A549 (cell line): ENCODE results near the gene STOX2. TPM values are rescaled to one million over a fixed set of nuclear protein-coding genes. Genes with fewer than 3 reads are reported as not detected.

ENCODE experiments used
- ATAC-seq, 2 experiments: fragments of 200-7000 bp in 1 of 2; fragments of >200 bp in 1 of 2; cut with Nextera tagmentation in 1 of 2; cut with Tn5 transposase in 1 of 2; 3 replicates each; pipeline versions ENCODE4 v1.8.0 to v1.9.1; 2018 to 2020; ENCODE audit warnings: mild to moderate bottlenecking in 1 of 2, moderate library complexity in 1 of 2
- CTCF ChIA-PET: fragments of 300-600 bp; sonication (Branson Sonifier 250); formaldehyde crosslinking; extraction: SDS; loops from one replicate; lab custom pipeline; 2021; ENCODE audit warnings: antibody characterized with exemption, inconsistent platforms; lab: Yijun Ruan, JAX
- POLR2A ChIA-PET: fragments of 350-600 bp; formaldehyde crosslinking; extraction: SDS; loops from one replicate; lab custom pipeline; 2021; ENCODE audit warnings: antibody characterized with exemption, inconsistent platforms; lab: Yijun Ruan, JAX
- DNase-seq, 2 experiments: peaks; one replicate each; pipeline versions ENCODE4 v3.0.0 to v3.0.0-alpha.2; 2011 to 2016; ENCODE audit warnings: low read depth in 1 of 2, low spot score in 1 of 2
- FAIRE-seq: peaks from 2 replicates; lab custom pipeline; 2011; peaks lifted over from hg19 to GRCh38; lab: Jason Lieb, UNC
- H3K27ac ChIP-seq, 2 experiments: fragments of >200 bp; sonication (Bioruptor Twin); formaldehyde crosslinking; 3 replicates each; pipeline ENCODE4 v1.5.1; 2016 to 2017
- H3K4me1 ChIP-seq: fragments of >200 bp; sonication (Bioruptor Twin); formaldehyde crosslinking; 3 replicates; pipeline ENCODE4 v1.6.1; 2016
- H3K4me2 ChIP-seq: fragments of >200 bp; sonication (Bioruptor Twin); formaldehyde crosslinking; 3 replicates; pipeline ENCODE4 v1.6.1; 2016
- H3K4me3 ChIP-seq: fragments of >200 bp; sonication (Bioruptor Twin); formaldehyde crosslinking; 3 replicates; pipeline ENCODE4 v1.5.1; 2016
- H3K9me3 ChIP-seq: fragments of >200 bp; sonication (Bioruptor Twin); formaldehyde crosslinking; 3 replicates; pipeline ENCODE4 v1.6.1; 2016
- CBX2 ChIP-seq: fragments of 200-600 bp; sonication (generic); IDR thresholded peaks from 2 replicates; pipeline ENCODE4 v1.6.1; 2016; ENCODE audit warnings: low read depth, mild to moderate bottlenecking, borderline replicate concordance
- CEBPB ChIP-seq, 2 experiments: fragments of >200 bp in 1 of 2; sonication (Bioruptor Twin) in 1 of 2; formaldehyde crosslinking in 1 of 2; IDR thresholded peaks; 2 replicates each; pipeline ENCODE4 v1.6.1; 2012 to 2016
- EHMT2 ChIP-seq: fragments of 200-600 bp; sonication (generic); IDR thresholded peaks from 2 replicates; pipeline ENCODE4 v1.6.1; 2016; ENCODE audit warnings: antibody characterized with exemption, low read depth, mild to moderate bottlenecking, moderate library complexity
- HEYL ChIP-seq: fragments of 250-450 bp; sonication (Bioruptor Pico); IDR thresholded peaks from 2 replicates; pipeline ENCODE4 v1.8.0; 2021; ENCODE audit warnings: mild to moderate bottlenecking, moderate library complexity
- NFE2L2 ChIP-seq: fragments of 150-350 bp; conservative IDR thresholded peaks from 2 replicates; pipeline ENCODE4 v1.6.1; 2014; ENCODE audit warnings: low read length
- NR3C1 ChIP-seq: fragments of >200 bp; sonication (Bioruptor Twin); formaldehyde crosslinking; IDR thresholded peaks from 3 replicates; pipeline ENCODE4 v1.6.1; 2017
- RCOR1 ChIP-seq: fragments of 150-350 bp; IDR thresholded peaks from 2 replicates; pipeline ENCODE4 v1.6.1; 2014; ENCODE audit warnings: antibody characterized with exemption, low read length, low read depth
- SMC3 ChIP-seq: fragments of >200 bp; sonication (Bioruptor Twin); formaldehyde crosslinking; IDR thresholded peaks from 3 replicates; pipeline ENCODE4 v1.6.1; 2018; ENCODE audit warnings: inconsistent platforms
- TP53 ChIP-seq: fragments of 250-450 bp; sonication (Bioruptor Pico); IDR thresholded peaks from 2 replicates; pipeline ENCODE4 v1.5.0; 2021; ENCODE audit warnings: mild to moderate bottlenecking, moderate library complexity
- ZNF302 ChIP-seq: fragments of 250-450 bp; sonication (Bioruptor Pico); IDR thresholded peaks from 2 replicates; pipeline ENCODE4 v1.9.0; 2021; ENCODE audit warnings: inconsistent platforms, mild to moderate bottlenecking, moderate library complexity
- WGBS: methylation state at CpG from one replicate; pipeline ENCODE4 v1.1.6; 2017; ENCODE audit errors: missing lambda C conversion rate; 5-methylcytosine and 5-hydroxymethylcytosine counted together
- polyA plus RNA-seq, 4 experiments: library from polyadenylated mRNA; depleted of rRNA in 3 of 4; stranded (reverse); fragments of >200 nt; fragmentation: RNase III in 1 of 4; extraction: RNeasy Plus Mini Kit Qiagen cat#74134 plus additional on column Dnase treatment in 1 of 4; gene quantifications; 2 replicates in 3 of 4; 3 replicates in 1 of 4; pipeline ENCODE4 v1.2.3, GENCODE V29; 2011 to 2017
- TF ChIP-seq, protein P1 (sequence below): fragments of >200 bp; sonication (Bioruptor Twin); formaldehyde crosslinking; IDR thresholded peaks from 2 replicates; pipeline ENCODE4 v1.6.1; 2016
- TF ChIP-seq, protein P2 (sequence below): fragments of 250-450 bp; sonication (Bioruptor Pico); IDR thresholded peaks from 2 replicates; pipeline ENCODE4 v1.5.0; 2021; ENCODE audit warnings: mild to moderate bottlenecking, moderate library complexity, borderline replicate concordance
- TF ChIP-seq, protein P3 (sequence below): IDR thresholded peaks from 2 replicates; pipeline ENCODE4 v1.6.1; 2012
- TF ChIP-seq, protein P4 (sequence below): fragments of >200 bp; sonication (Bioruptor Twin); formaldehyde crosslinking; IDR thresholded peaks from 3 replicates; pipeline ENCODE4 v1.5.1; 2016
- TF ChIP-seq, protein P5 (sequence below): fragments of 150-350 bp; IDR thresholded peaks from 2 replicates; pipeline ENCODE4 v1.6.1; 2014; ENCODE audit warnings: low read depth, mild to moderate bottlenecking, low read length
- TF ChIP-seq, protein P6 (sequence below): fragments of >200 bp; sonication (Bioruptor Twin); formaldehyde crosslinking; IDR thresholded peaks from 3 replicates; pipeline ENCODE4 v1.6.1; 2016

The STOX2 gene
- polyA plus RNA-seq, 2 of the 4 experiments (the other 2 are of a cell fraction), result 2.7 to 5.2 TPM

DNA sequence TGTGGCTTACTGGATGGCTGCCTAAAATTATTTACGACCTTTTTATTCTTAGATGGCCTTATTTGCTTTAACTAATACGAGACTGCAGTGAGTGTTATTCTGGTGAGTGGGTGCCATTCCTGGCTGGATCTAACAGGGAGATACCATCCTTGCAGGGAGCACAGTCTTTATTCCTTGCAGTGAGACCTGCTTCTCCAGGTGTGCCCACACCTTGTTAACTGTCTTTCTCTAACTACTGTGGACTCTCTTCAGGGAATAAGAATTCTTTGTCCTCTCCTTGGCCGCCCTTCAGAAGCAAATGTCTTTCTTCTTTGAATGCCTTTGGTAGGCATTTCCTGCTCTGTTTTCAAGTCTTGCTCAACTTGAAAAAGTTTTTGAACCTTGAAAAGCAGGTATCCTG is 34.1 kb upstream of the STOX2 start:
- Histone ChIP-seq H3K4me3 (no peak overlapping the region), H3K9me3 (no peaks in the 10 kb centered on the region), H3K4me1 (0 out of 3 replicates have a peak, but pooled peaks cover 4% of the 10 kb centered on the region), H3K27ac (no peak overlapping the region), H3K4me2 (no peak overlapping the region)
- ChIA-PET POLR2A (no interaction called here), CTCF (no interaction called here)
- 59% methylated on average over 3 of the region's 3 CpGs for WGBS
- TF ChIP-seq CBX2, result no peak
- TF ChIP-seq TP53 (CRISPR knock-in tag), result no peak
- no peak for TF ChIP-seq SMC3
- no peak for TF ChIP-seq NR3C1
- TF ChIP-seq EHMT2, result no peak
- TF ChIP-seq, protein P1, sequence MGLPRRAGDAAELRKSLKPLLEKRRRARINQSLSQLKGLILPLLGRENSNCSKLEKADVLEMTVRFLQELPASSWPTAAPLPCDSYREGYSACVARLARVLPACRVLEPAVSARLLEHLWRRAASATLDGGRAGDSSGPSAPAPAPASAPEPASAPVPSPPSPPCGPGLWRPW, result no peak
- no peak for TF ChIP-seq RCOR1
- no peak for TF ChIP-seq HEYL (CRISPR knock-in tag)
- TF ChIP-seq, protein P2, sequence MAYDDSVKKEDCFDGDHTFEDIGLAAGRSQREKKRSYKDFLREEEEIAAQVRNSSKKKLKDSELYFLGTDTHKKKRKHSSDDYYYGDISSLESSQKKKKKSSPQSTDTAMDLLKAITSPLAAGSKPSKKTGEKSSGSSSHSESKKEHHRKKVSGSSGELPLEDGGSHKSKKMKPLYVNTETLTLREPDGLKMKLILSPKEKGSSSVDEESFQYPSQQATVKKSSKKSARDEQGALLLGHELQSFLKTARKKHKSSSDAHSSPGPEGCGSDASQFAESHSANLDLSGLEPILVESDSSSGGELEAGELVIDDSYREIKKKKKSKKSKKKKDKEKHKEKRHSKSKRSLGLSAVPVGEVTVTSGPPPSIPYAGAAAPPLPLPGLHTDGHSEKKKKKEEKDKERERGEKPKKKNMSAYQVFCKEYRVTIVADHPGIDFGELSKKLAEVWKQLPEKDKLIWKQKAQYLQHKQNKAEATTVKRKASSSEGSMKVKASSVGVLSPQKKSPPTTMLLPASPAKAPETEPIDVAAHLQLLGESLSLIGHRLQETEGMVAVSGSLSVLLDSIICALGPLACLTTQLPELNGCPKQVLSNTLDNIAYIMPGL (CRISPR knock-in tag), result no peak
- TF ChIP-seq, protein P3, sequence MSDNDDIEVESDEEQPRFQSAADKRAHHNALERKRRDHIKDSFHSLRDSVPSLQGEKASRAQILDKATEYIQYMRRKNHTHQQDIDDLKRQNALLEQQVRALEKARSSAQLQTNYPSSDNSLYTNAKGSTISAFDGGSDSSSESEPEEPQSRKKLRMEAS, result no peak
- FAIRE-seq (no peak), ATAC-seq (no peak), DNase-seq (no peak)

DNA sequence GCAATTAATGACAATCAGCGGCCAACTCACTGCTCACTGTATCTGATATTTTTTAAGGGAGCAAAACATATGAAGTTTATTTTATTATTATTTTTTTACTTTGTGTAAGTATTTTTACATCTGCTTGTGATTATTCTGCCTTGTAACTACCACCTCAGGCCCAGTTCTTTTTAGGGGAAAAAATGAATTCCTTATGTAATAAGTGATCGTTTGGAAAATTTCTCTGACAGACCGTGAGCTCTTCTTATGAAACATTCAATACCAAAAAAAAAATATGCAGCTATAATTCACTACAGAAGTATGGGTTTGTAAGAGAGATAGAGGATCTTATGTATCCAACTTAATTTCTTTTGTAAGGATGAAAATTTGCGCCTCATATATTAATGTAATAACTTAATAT is 33.5 kb upstream of the STOX2 start:
- Histone ChIP-seq H3K4me2 (no peak overlapping the region), H3K4me3 (no peak overlapping the region), H3K4me1 (peaks cover 10% of the 10 kb centered on the region; the same call in 1 of the 3 replicates), H3K9me3 (no peaks in the 10 kb centered on the region), H3K27ac (no peak overlapping the region)
- TF ChIP-seq, protein P4, sequence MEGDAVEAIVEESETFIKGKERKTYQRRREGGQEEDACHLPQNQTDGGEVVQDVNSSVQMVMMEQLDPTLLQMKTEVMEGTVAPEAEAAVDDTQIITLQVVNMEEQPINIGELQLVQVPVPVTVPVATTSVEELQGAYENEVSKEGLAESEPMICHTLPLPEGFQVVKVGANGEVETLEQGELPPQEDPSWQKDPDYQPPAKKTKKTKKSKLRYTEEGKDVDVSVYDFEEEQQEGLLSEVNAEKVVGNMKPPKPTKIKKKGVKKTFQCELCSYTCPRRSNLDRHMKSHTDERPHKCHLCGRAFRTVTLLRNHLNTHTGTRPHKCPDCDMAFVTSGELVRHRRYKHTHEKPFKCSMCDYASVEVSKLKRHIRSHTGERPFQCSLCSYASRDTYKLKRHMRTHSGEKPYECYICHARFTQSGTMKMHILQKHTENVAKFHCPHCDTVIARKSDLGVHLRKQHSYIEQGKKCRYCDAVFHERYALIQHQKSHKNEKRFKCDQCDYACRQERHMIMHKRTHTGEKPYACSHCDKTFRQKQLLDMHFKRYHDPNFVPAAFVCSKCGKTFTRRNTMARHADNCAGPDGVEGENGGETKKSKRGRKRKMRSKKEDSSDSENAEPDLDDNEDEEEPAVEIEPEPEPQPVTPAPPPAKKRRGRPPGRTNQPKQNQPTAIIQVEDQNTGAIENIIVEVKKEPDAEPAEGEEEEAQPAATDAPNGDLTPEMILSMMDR, result no peak
- TF ChIP-seq, protein P2 (CRISPR knock-in tag), result no peak
- TF ChIP-seq NFE2L2, result no peak
- TF ChIP-seq ZNF302 (CRISPR knock-in tag), result no peak
- no peak for TF ChIP-seq SMC3
- TF ChIP-seq, protein P5, sequence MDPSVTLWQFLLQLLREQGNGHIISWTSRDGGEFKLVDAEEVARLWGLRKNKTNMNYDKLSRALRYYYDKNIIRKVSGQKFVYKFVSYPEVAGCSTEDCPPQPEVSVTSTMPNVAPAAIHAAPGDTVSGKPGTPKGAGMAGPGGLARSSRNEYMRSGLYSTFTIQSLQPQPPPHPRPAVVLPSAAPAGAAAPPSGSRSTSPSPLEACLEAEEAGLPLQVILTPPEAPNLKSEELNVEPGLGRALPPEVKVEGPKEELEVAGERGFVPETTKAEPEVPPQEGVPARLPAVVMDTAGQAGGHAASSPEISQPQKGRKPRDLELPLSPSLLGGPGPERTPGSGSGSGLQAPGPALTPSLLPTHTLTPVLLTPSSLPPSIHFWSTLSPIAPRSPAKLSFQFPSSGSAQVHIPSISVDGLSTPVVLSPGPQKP, result no peak
- no peak for TF ChIP-seq CEBPB (IDR thresholded peaks at IDR 0.05)
- TF ChIP-seq, protein P6, sequence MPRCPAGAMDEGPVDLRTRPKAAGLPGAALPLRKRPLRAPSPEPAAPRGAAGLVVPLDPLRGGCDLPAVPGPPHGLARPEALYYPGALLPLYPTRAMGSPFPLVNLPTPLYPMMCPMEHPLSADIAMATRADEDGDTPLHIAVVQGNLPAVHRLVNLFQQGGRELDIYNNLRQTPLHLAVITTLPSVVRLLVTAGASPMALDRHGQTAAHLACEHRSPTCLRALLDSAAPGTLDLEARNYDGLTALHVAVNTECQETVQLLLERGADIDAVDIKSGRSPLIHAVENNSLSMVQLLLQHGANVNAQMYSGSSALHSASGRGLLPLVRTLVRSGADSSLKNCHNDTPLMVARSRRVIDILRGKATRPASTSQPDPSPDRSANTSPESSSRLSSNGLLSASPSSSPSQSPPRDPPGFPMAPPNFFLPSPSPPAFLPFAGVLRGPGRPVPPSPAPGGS, result no peak
- no peak for FAIRE-seq
- DNase-seq, result no peak
- ChIA-PET CTCF (no interaction called here), POLR2A (no interaction called here)
- no peak for ATAC-seq
- WGBS, result 78% methylated on average over 4 of the region's 4 CpGs
